Lower leg skin (tissue), 4 donors: ENCODE measurements around the gene LILRA2. TPM values are rescaled to one million over a fixed set of nuclear protein-coding genes. Genes with fewer than 3 reads are reported as not detected.

Source experiments
- DNase-seq, 2 donors: peaks; one replicate each; pipeline ENCODE4 v3.0.0-alpha.2; 2019; ENCODE audit warnings: low spot score in 2 of 2
- H3K4me3 ChIP-seq: fragments of 200-600 bp; sonication (generic); 2 replicates; pipeline ENCODE4 v1.5.1; 2017; ENCODE audit warnings: mild to moderate bottlenecking, low read depth; ENCODE audit not compliant: poor library complexity, severe bottlenecking
- CTCF ChIP-seq, 3 donors: fragments of 450-650 bp; IDR thresholded peaks; one replicate each; pipeline ENCODE4 v1.5.1; 2016; ENCODE audit warnings: antibody characterized with exemption in 3 of 3, mild to moderate bottlenecking in 3 of 3, moderate library complexity in 2 of 3
- POLR2A ChIP-seq, 2 donors: fragments of 450-650 bp; IDR thresholded peaks; one replicate each; pipeline ENCODE4 v1.6.1; 2016 to 2017; ENCODE audit warnings: antibody characterized with exemption in 2 of 2, mild to moderate bottlenecking in 1 of 2, moderate library complexity in 1 of 2
- WGBS, 2 donors: methylation state at CpG; one replicate each; pipeline ENCODE4 v1.1.5; 2018; 5-methylcytosine and 5-hydroxymethylcytosine counted together
- intact Hi-C: fragments of 100-400 bp; cut with DNase I; formaldehyde crosslinking; loops from one replicate; pipeline ENCODE4 v1.15.0; 2023; ENCODE audit warnings: low total_unique reads
- total RNA-seq, 4 donors: library from RNA; depleted of rRNA; stranded (reverse); fragments of >200 nt; gene quantifications; one replicate each; pipeline ENCODE4 v1.1.0, GENCODE V29; 2016

LILRA2 gene
- total RNA-seq, 4 donors from 2014 or later, result 0.17 to 1.8 (median 0.93) TPM; not detected in 1

DNA sequence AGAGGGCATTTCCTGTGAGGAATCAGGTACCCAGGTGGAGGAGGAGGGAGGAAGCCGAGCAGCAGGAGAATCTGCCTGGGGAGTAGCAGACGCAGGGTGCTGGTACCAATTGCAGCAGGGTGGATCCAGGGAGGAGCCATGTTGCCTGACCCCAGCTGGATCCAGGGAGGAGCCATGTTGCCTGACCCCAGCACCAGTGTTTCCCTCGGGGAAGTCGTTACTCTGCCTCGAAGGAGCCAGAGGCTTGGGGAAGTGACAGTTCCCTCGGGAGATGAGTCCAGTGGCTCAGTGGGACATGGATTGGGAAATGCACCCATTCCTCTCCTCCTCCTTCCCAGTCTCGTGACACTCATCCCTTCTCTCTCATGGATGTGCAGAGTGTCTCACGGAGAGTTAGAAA lies 39.4 kb upstream of the LILRA2 start:
- no peak overlapping the region for H3K4me3 ChIP-seq
- DNase-seq, result peak in 1 of 2 donors; percentile 50
- intact Hi-C loops, result no loop called here
- 63 to 70% methylated on average over 8 of the region's 8 CpGs for WGBS, 2 donors
- TF ChIP-seq POLR2A (IDR thresholded peaks at IDR 0.05), result no peak
- no peak for TF ChIP-seq CTCF (IDR thresholded peaks at IDR 0.05)

- no peak for TF ChIP-seq CTCF (IDR thresholded peaks at IDR 0.05)
- TF ChIP-seq POLR2A (IDR thresholded peaks at IDR 0.05), result no peak
- intact Hi-C loops, result no loop called here
- DNase-seq, result peak in 1 of 2 donors; percentile 71
- H3K4me3 ChIP-seq, result no peak overlapping the region
- 83 to 87% methylated on average over 9 of the region's 9 CpGs for WGBS, 2 donors
These were observed 38.0 kb upstream of the LILRA2 start for GRCh38 chr19:54535601-54536000.

- 82 to 84% methylated on average over 9 of the region's 9 CpGs for whole genome bisulfite sequencing, 2 donors
- H3K4me3 ChIP-seq, result no peak overlapping the region
- intact Hi-C loops, result no loop called here
- TF ChIP-seq CTCF (IDR thresholded peaks at IDR 0.05) (no peak), POLR2A (IDR thresholded peaks at IDR 0.05) (no peak)
- peak in 1 of 2 donors; percentile 61 for DNase-seq
These were observed 36.6 kb upstream of the LILRA2 start for GRCh38 chr19:54536956-54537355.

- WGBS, 2 donors, result 51 to 53% methylated on average over 2 of the region's 2 CpGs
- TF ChIP-seq CTCF (IDR thresholded peaks at IDR 0.05) (no peak), POLR2A (IDR thresholded peaks at IDR 0.05) (no peak)
- intact Hi-C loops, result no loop called here
- no peak overlapping the region for H3K4me3 ChIP-seq
- DNase-seq, result no peak
These were observed 31.9 kb upstream of the LILRA2 start for GRCh38 chr19:54541712-54542111.

- peak in 1 of 2 donors; percentile 66 for DNase-seq
- H3K4me3 ChIP-seq, result no peak overlapping the region
- intact Hi-C loops, result no loop called here
- 85 to 88% methylated on average over 16 of the region's 16 CpGs for WGBS, 2 donors
- no peak for TF ChIP-seq POLR2A (IDR thresholded peaks at IDR 0.05)
- TF ChIP-seq CTCF (IDR thresholded peaks at IDR 0.05), result no peak
These were observed 24.8 kb upstream of the LILRA2 start for GRCh38 chr19:54548806-54549205.

DNA sequence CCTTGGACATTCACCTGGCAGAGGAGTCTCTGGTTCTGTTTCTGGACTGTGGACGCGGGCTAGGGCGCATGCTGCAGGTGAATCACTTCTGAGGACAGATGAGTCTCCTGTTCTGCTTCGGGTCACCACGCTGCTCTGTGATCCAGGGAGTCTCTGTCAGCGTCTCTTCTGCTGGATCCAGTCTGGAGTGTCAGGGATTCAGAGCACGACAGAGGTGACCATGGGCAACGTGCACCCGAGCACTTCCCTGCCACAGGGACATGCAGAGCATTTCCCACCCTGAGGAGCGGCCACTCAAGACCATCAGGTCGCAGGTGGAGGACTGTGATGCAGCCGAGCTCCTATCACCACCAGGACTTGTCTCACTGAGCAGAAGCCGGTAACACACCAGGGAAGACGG lies 24.4 kb upstream of the LILRA2 start:
- no peak overlapping the region for H3K4me3 ChIP-seq
- peak in 1 of 2 donors; percentile 68 for DNase-seq
- TF ChIP-seq CTCF (IDR thresholded peaks at IDR 0.05), result no peak
- TF ChIP-seq POLR2A (IDR thresholded peaks at IDR 0.05), result no peak
- intact Hi-C loops, result no loop called here
- 82 to 85% methylated on average over 13 of the region's 14 CpGs for WGBS, 2 donors
